HPDE6-E6E7 (cell line): Measurements from ENCODE around the gene IGF2R.
A peak's percentile ranks its signal among the peaks of the same experiment; 100 is the strongest.
"Not testable (repeated sequence)": the region's sequence is repeated elsewhere in the genome, so short reads cannot be mapped to it uniquely, and the experiment has no call there.

Source experiments
- DNase-seq: peaks from one replicate; pipeline ENCODE4 v3.0.0; 2011; ENCODE audit warnings: missing footprints; ENCODE audit errors: extremely low spot score

Gene IGF2R, protein sequence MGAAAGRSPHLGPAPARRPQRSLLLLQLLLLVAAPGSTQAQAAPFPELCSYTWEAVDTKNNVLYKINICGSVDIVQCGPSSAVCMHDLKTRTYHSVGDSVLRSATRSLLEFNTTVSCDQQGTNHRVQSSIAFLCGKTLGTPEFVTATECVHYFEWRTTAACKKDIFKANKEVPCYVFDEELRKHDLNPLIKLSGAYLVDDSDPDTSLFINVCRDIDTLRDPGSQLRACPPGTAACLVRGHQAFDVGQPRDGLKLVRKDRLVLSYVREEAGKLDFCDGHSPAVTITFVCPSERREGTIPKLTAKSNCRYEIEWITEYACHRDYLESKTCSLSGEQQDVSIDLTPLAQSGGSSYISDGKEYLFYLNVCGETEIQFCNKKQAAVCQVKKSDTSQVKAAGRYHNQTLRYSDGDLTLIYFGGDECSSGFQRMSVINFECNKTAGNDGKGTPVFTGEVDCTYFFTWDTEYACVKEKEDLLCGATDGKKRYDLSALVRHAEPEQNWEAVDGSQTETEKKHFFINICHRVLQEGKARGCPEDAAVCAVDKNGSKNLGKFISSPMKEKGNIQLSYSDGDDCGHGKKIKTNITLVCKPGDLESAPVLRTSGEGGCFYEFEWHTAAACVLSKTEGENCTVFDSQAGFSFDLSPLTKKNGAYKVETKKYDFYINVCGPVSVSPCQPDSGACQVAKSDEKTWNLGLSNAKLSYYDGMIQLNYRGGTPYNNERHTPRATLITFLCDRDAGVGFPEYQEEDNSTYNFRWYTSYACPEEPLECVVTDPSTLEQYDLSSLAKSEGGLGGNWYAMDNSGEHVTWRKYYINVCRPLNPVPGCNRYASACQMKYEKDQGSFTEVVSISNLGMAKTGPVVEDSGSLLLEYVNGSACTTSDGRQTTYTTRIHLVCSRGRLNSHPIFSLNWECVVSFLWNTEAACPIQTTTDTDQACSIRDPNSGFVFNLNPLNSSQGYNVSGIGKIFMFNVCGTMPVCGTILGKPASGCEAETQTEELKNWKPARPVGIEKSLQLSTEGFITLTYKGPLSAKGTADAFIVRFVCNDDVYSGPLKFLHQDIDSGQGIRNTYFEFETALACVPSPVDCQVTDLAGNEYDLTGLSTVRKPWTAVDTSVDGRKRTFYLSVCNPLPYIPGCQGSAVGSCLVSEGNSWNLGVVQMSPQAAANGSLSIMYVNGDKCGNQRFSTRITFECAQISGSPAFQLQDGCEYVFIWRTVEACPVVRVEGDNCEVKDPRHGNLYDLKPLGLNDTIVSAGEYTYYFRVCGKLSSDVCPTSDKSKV (N-terminal part only)

DNA sequence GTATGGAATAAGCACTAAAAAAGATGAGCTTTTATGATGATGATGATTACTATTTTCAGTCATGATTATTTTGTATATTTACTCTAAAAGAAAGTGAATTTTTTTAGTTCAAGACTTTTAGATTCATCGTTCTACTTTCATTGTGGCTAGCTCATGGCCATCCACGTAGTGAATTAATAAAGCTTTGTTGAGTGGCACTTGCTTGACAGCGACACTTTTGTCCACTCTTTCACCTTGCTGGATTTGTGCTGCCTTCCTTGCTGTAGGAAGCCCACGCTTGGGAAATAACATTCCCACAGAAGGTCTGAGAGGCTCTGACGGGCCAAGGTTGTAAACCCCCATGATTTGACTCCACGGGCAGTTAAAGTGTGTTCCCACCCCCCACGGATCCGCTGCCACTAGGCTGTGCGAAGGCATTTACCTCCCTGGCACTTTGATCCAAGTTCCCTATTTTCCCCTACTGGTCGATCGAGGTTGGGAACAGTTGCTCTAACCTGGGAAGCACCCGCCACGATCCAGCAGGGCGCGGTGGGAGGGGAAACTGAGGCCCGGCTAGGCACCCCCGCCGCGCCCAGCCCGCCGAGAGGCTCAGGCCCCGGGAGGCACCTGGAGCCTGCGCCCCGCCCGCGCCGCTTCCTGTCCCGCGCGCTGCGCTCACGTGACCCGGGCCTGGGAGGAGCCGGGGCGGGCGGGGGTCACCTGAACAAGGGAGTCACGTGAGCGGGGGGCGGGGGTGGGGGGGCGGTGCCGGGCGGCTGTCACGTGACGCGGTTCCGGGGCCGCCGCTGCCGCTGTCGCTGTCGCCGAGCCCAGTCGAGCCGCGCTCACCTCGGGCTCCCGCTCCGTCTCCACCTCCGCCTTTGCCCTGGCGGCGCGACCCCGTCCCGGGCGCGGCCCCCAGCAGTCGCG is at the start of gene IGF2R:
Gene IGF2R (plus strand): TSS at position 788 of the 909 bp plus-strand sequence. CDS start 165 bp downstream, outside the sequence.
- peak; percentile 87 for DNase-seq

DNA sequence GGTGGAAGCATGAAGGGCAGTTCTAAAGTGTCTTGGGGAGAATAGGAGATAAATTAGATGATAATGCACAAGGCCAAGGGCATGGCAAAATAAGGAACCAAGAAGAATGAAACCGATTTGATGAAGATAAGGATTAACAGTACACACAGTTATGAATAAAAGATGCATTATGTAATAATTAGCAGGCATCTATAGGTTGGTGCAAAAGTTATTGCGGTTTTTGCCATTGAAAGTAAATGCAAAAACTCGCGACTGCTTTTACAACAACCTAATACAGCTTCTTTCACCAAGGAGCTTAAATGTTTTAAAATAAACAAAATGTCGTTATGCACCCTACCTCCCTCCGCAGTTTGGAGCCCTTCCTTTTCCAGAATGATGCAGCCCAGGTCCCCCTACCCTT is 49.1 kb upstream of the IGF2R start:
- no peak for DNase-seq

DNA sequence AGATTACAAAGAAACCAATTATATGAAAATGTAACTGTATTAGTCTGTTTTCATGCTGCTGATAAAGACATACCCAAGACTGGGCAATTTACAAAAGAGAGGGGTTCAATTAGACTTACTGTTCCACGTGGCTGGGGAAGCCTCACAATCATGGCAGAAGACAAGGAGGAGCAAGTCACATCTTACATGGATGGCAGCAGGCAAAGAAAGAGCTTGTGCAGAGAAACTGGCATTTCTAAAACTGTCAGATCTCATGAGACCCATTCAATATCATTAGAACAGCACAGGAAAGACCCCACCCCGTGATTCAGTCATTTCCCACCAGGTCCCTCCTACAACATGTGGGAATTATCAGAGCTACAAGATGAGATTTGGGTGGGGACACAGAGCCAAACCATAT is 44.7 kb upstream of the IGF2R start:
- DNase-seq, result not testable (repeated sequence)

DNA sequence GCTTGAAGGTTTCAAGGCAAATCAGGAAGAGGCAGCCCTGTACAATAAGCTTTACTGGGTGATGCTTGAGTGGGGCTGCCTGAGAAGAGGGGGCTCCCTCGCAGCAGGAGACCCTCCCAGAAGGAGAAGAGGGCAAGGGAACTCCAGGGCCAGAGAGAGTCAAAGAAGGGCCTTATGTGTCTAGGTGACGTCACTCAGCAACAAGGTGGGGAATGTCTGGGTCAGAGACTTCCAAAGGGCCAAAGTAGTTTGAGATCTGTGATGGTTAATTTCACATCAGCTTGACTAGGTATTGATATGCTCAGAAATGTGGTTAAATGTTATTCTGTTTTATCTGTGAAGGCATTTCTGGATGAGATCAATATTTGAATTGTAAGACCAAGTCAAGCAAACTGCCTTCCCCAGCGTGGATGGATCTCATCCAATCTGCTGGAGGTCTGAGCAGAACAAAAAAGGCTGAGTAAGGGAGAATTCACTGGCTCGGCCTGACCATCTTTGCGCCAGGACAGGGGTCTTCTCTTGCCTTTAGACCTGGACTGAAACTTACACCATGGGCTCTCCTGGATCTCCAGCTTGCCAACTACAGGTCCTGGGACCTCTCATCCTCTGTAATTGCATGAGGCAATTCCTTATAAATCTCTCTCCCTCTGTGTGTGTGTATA is 42.2 kb upstream of the IGF2R start:
- no peak for DNase-seq

DNA sequence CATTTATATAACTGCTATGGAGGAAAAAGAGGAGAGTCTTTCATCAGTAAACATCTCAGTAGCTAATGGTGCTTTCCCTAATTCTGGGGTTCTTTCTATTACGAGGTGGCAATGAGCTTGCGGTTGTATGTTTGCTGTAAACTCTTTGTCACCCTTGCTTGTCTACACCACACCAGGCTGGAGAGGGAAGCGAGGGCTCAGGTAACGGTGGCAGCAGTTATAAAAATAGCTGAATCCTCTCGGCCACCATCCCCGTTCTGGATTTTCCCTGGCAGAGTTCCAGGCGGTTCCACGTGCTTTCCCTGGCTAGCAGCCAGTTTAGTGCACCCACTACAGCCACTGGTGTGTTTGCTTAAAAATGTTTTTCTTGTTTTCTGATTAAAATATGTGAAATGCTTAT is 39.1 kb upstream of the IGF2R start:
- DNase-seq, result no peak

DNA sequence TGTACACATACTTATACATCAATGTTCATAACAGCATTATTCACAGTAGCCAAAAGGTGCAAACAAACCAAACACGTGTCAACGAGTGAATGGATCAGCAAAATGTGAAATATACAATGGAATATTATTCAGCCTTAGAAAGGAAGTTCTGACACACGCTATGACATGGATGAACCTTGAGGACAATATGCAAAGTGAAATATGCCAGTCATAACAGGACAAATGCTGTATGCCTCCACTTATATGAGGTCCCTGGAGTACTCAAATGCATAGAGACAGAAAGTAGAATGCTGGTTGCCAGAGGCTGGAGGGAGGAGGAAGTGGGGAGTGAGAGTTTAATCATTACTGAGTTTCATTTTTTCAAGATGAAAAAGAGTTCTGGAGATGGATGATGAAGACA is 37.8 kb upstream of the IGF2R start:
- DNase-seq, result no peak

DNA sequence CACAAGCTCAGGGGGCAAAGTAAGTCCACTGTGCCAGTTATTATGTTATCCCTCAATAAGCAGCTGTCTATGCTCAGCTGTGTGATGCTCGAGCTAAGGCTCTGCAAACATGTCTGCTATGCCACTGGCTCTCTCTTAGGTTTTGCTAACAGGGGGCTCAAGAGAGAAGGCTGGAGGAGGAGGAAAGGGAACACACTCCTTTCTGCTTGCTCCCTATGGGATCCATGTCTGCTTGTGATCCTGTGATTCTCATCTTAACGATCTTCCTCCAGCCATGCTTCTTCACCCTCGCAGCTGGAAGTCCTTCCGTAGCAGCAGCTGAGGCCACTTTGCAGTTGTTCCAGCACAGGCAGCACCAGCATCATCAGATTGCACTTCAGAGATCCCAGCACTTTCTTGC is 37.0 kb upstream of the IGF2R start:
- no peak for DNase-seq

DNA sequence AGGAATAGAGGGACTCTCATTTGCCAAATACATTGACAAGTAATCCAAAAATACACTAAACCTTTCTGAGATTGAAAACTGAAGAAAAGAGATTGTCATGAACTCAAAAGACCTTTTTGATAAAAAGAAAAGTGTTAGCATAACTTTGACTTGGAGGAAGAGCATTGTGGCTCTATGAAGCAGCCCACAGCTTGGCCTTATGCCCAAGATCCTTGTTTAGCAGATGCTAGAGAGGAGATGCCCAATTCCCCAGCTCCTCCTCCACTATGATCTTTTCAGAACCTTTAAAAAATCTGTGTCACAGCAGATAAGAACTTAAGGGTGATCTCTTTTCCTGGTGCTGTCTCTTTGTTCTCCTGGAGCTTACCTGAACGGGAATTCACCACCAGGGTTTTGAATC is 35.8 kb upstream of the IGF2R start:
- no peak for DNase-seq

DNA sequence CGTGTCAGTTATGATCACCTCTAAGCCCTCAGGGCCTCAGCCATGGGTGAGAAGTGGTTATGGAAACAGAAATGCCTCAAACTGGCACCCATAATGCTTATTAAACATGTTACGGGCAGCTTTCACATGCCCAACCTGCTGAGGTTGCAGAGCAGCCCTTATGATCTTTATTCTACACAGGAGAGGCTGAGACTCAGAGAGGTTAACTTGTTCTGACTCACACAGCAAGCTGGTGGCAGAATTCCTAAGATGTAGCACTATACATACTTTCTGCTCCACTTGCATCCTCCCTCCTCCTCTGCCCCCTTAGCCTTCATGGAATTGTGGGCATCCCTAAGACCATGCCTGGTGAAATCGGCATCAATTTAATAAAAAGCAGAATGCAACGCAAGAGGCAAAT is 34.7 kb upstream of the IGF2R start:
- no peak for DNase-seq

DNA sequence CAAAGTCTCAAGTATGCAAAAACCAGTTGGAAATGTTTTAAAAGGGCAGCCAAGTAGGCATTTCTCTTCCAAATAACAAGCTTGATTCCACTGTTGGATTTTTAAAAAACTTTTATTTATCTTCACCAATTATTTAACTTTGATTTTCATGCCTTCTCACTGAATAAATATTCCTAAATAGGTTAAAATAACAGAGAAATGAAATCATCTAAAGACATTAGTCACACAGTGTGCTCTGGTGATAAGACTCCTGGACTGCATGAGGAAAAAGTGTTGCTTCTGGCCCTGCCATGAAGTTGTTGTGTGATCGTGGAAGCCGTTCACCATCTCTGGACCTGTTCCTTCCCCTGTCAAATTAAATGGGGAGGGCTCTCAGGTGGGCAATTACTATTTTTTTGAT is 33.8 kb upstream of the IGF2R start:
- DNase-seq, result no peak

DNA sequence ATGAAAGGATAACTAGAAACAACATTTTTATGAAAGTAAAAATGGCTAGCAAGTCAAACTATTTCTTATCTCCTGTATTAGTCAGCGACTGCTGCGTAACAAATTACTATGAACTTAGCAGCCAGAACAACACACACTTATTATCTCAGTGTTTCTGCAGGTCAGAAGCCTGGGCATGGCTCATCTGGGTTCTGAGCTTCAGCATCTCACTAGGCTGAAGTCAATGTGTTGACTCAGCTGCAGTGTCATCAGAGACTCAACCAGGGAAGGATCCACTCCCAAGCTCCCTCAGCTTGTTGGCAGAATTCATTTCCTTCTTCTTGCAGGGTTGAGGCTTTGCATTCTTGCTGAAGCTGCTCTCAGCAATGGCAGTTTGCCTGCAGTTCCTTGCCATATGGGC is 33.2 kb upstream of the IGF2R start:
- no peak for DNase-seq

DNA sequence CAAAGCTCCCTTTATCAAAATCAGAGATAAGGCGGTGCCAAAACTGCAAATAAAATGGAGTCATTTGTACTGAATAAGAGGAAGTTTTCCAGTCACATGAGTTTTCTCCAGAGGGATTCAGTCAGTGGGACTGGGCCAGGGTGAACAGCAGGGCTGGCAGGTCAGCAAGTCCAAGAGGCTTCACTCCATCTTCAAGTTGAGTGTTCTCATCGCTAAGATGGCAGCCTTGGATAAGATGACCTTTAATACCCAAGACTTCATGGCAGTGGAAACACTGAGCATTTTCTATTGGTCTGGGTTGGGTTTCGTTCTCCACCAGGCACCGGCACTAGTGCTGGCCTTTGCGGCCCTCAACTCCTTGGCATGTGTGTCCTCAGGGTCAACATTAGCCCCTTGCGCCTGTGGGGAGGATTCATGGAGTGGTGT is 29.3 kb upstream of the IGF2R start:
- DNase-seq, result no peak

DNA sequence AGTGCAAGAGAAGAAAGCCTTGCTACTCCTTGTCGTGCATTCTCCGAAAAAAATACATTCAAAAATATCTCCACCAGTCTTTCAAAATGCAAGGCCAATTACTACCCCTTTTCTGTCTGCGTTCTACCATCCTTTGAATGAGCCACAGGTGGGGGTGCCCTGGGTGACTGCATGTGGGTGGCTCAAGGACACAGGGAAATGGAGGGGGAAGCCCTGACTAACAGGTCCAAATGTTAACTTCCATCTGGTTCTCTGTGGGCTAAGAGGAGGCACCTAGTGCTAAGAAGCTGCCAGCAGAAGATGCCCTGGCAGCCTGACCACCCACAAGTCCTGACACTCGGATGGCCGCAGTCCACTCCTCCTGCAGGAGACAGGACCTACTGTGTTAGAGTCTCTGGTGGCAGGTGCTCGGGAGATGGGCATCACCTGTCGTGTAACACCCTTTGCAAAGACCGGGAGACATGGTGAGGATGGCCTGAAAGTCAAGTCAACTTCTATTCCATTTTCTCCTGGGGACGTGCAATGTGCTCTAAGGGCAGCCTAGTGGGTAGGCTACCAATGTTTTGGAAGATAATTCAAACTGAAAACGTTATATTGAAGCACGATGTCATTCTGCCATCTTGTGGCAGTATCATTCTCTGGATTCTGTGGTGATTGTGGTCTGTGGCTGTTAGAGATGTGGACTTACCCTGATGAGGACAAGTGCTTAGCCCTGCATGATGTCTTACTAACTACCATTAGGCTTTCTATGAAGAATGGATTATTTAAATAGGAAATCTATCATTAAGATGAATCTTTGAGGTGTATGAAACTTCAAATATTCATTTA is 27.4 kb upstream of the IGF2R start:
- DNase-seq, result peak; percentile 14

DNA sequence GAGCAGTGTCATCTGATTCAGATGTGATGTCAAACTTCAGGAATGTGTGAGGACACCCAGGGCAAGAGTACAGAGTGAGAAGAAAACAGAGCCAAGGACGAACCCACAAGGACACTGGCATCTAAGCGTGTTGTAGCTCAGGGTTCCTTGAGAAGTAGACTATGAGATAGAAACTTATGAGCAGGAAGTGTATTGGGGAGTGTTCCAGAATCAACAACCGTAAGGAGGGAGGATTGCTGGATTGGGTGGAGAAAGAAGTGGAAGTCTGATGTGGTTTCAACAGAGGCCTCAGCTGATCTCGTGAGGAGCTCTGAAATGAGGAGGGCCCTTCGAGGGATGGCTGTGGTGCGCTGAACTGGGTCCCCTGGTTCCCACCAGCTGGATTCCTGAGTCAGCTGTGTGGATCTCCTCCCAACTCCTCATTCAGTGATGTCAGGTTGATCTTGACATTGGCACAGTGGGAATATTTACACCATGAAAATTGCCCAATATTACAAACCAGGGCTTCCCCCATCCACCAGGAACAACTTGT is 25.7 kb upstream of the IGF2R start:
- DNase-seq, result no peak

DNA sequence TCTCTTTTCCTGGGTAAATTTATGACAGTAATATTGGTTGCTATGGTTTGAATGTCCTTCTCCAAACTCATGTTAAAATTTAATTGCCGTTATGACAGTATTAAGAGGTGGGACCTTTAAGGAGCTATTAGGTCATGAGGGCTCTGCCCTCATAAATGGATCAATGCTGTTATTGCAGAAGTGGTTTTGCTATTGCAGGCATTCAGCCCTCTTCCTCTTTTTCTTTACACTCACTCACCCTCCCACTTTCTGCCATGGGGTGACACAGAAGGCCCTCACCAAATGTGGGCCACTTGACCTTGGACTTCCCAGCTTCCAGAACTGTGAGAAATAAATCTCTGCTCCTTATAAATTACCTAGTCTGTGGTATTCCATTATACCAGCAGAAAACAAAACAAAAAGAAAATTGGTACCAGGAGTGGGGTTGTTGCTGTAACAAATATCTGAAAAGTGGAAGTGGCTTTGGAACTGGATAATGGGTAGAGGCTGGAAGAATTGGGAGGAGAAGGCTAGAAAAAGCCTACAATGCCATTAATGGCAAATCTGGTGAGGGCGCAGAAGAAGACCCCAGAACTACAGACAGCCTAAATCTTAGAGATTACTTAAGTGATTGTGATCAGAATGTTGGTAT is 24.8 kb upstream of the IGF2R start:
- DNase-seq, result no peak

DNA sequence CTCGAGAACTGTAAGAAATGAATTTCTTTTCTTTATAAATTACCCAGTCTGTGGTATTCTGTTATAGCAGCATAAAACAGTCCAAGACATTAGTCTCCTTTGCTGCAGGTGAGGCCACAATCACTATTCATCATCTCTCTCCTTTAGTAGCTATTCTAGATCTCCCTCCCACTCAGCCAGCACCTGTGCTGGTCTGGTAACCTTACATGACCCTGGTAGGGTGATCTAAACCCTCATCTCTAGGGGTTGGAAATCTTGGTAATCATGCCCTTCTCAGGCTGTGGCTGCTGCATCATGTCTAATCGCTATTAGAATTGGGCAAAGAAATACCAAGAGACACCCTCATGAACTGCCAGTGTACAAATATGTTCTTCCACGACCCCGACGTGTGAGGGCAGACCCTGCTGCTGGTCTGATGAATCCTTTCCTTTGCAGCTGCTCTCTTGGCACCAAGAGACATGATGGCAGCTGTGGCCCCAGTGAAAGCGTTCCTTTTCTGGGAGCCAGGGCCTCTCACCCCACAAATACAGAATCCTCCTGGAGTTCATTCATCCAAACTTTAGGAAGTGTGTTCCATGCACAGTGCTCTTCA is 23.0 kb upstream of the IGF2R start:
- DNase-seq, result no peak

DNA sequence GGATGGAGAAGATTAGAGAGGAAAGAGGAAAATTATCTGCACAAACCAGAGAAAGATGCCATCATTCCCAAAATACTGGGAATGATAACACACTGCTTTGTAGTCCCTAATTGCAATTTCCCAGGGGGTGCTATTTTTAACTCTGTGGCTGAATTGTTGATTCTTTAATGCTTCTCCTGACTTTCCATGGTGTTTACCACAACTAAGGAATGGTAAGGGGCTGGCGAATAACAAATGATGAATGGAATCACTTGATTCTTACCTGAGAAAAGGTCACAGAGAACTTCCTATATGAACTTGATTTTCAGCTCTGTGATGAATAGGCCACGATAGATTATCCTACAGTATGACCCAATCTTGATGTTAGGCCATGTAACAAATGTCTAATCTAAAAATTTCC is 22.0 kb upstream of the IGF2R start:
- no peak for DNase-seq

DNA sequence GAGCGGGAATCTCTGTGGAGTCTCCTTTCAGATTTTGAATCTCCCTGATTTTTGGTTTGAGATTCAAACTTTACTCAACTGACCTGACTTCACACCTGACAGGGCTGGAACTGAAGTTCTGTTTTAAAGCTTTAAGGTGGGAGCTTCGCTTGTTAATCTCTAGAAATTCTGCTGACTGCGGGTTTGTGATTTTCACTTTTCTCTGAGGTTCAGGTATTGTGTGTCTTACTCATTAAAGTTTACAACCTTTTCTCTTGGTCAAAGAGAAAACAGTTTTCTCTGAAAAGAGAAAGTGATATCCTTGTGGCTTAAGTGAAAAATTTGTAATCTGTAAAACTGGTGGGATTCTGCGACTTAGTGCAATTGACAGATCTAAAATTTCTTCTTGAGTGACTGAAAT is 20.7 kb upstream of the IGF2R start:
- DNase-seq, result no peak
